ENCODE results near the gene FA2H. TPM values are rescaled to one million over a fixed set of nuclear protein-coding genes. Genes with fewer than 3 reads are reported as not detected.

The FA2H gene
- total and polyA plus RNA-seq, 2 donors (not counting 1 experiment from before 2014, with no cell fraction given), result not detected

DNA sequence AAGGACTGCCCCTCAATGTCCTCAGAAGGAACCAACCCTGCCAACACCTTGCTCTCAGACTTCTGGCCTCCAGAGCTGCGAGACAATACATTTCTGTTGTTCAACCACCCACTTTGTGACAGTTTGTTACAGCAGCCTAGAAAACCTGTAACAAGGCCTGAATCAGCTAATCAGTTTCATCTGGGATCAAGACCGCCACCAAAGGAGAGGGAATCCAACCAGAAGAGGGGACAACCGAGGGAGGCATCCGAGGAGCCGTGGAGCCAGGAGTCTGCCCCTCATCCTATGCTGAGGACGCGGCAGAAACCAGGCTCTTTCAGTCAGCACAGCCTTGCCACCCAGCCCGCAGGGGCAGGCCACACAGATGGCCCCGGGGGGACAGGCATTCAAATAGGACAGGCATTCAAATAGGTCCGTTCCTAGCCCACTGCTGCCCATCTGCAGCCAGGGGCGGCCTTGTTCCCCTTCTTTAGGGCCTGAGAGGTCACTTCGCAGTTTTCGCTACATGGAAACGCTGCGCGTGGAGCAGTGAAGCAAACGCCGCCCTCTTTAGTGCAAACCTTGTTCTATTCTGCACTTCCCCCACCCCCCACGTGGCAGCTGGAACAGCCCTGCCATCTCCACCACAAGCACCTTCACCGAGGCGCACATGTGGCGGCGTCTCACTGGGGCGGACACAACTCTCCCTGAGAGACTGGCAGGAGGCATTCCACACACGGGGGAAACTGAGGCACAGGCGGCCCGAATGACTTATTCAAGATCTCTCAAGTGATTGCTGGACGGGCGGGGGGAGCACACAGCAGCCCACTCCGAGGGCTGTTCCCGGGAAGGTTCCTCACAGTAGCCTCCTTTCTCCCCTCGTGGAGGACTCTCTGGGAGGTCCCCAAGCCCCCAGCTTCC lies 26.7 kb downstream of the FA2H start:
- H3K9ac ChIP-seq (ENCODE audit: insufficient read depth, low read length), result no peak overlapping the region
- H3K36me3 ChIP-seq (ENCODE audit: control insufficient read depth, insufficient read depth, low read length), result no peaks in the 10 kb centered on the region
- H3K4me1 ChIP-seq (ENCODE audit: control insufficient read depth, extremely low read depth, insufficient read depth, low read length), result peaks cover 9% of the 10 kb centered on the region
- no peak overlapping the region for H3K4me3 ChIP-seq (replicated peaks in 1 of 4; ENCODE audit: control extremely low read depth in 1 of 4, insufficient read depth in 1 of 4, low read depth in 3 of 4, low read length in 4 of 4)
- DNase-seq (ENCODE audit: low read depth in 2 of 2), result no peak
- H3K27me3 ChIP-seq (ENCODE audit: control insufficient read depth, insufficient read depth, low read length), result no peaks in the 10 kb centered on the region
- H3K27ac ChIP-seq (ENCODE audit: insufficient read depth, low read length), result no peak overlapping the region
- no peaks in the 10 kb centered on the region for H3K79me2 ChIP-seq (ENCODE audit: control insufficient read depth, insufficient read depth, low read length)
- no peaks in the 10 kb centered on the region for H4K20me1 ChIP-seq (ENCODE audit: control insufficient read depth, extremely low read depth, insufficient read depth, low read length)
- H3K4me2 ChIP-seq (ENCODE audit: extremely low read depth, insufficient read depth, low read length), result no peak overlapping the region
- no peaks in the 10 kb centered on the region for H3K9me3 ChIP-seq (ENCODE audit: control insufficient read depth, insufficient read depth, low read depth, low read length)
- TF ChIP-seq CTCF (conservative IDR thresholded peaks at IDR 0.05 in 1 of 2, IDR thresholded peaks at IDR 0.05 in 1 of 2; ENCODE audit: low read depth in 1 of 2, low read length in 2 of 2) (no peak), EZH2 (IDR thresholded peaks at IDR 0.05; ENCODE audit: low read length, missing control alignments) (no peak)
- H2AFZ ChIP-seq (ENCODE audit: low read length), result no peak overlapping the region

DNA sequence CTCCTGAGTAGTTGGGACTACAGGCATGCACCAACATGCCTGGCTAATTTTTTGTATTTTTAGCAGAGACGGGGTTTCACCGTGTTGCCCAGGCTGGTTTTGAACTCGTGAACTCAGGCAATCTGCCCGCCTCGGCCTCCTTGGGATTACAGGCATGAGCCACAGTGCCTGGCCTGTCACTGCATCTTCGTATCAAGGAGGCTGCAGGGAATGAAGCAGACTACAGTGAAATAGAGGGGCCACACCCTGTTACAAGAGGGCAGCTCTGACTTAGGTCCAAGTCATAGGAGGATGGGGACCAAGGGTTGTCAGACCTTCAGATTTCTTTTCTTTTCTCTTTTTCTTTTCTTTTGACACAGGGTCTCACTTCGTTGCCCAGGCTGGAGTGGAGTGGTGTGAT lies 28.7 kb downstream of the FA2H start:
- no peaks in the 10 kb centered on the region for H4K20me1 ChIP-seq (ENCODE audit: control insufficient read depth, extremely low read depth, insufficient read depth, low read length)
- H3K27me3 ChIP-seq (ENCODE audit: control insufficient read depth, insufficient read depth, low read length), result no peaks in the 10 kb centered on the region
- no peak overlapping the region for H3K9ac ChIP-seq (ENCODE audit: insufficient read depth, low read length)
- H3K9me3 ChIP-seq (ENCODE audit: control insufficient read depth, insufficient read depth, low read depth, low read length), result no peaks in the 10 kb centered on the region
- no peak overlapping the region for H2AFZ ChIP-seq (ENCODE audit: low read length)
- no peaks in the 10 kb centered on the region for H3K79me2 ChIP-seq (ENCODE audit: control insufficient read depth, insufficient read depth, low read length)
- H3K36me3 ChIP-seq (ENCODE audit: control insufficient read depth, insufficient read depth, low read length), result no peaks in the 10 kb centered on the region
- no peak for TF ChIP-seq EZH2 (IDR thresholded peaks at IDR 0.05; ENCODE audit: low read length, missing control alignments)
- no peak for TF ChIP-seq CTCF (conservative IDR thresholded peaks at IDR 0.05 in 1 of 2, IDR thresholded peaks at IDR 0.05 in 1 of 2; ENCODE audit: low read depth in 1 of 2, low read length in 2 of 2)
- no peak overlapping the region for H3K4me2 ChIP-seq (ENCODE audit: extremely low read depth, insufficient read depth, low read length)
- peaks cover 11% of the 10 kb centered on the region for H3K4me1 ChIP-seq (ENCODE audit: control insufficient read depth, extremely low read depth, insufficient read depth, low read length)
- H3K4me3 ChIP-seq (replicated peaks in 1 of 4; ENCODE audit: control extremely low read depth in 1 of 4, insufficient read depth in 1 of 4, low read depth in 3 of 4, low read length in 4 of 4), result no peak overlapping the region
- no peak overlapping the region for H3K27ac ChIP-seq (ENCODE audit: insufficient read depth, low read length)
- no peak for DNase-seq (ENCODE audit: low read depth in 2 of 2)

DNA sequence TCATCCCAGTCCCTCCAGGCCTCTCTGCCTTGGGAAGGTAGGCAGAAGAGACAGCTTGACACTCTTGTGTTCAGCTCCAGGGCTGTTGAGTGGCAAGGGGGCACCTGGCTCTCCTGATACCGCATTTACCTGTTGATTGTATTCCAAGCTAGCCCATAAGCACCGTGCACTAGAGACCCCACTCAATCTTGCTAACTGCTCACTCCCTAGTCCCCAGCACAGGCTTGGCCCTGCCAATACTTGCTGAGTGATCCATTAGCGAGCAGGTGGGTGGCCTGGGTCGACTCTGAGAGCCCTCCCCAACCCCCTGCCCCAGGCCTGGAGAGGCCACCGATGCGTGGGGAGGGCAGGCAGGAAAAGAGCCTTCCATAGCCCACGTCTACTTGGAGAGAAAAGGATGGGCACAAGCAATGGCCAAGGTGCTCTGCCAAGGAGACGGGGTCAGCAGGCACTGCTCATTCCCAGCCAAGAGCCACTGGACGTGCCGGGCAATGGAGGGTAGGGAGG lies 29.5 kb downstream of the FA2H start:
- Histone ChIP-seq H3K36me3 (ENCODE audit: control insufficient read depth, insufficient read depth, low read length) (no peaks in the 10 kb centered on the region), H3K9me3 (ENCODE audit: control insufficient read depth, insufficient read depth, low read depth, low read length) (no peaks in the 10 kb centered on the region), H2AFZ (ENCODE audit: low read length) (no peak overlapping the region), H3K4me3 (replicated peaks in 1 of 4; ENCODE audit: control extremely low read depth in 1 of 4, insufficient read depth in 1 of 4, low read depth in 3 of 4, low read length in 4 of 4) (no peak overlapping the region), H3K79me2 (ENCODE audit: control insufficient read depth, insufficient read depth, low read length) (no peaks in the 10 kb centered on the region), H3K27me3 (ENCODE audit: control insufficient read depth, insufficient read depth, low read length) (no peaks in the 10 kb centered on the region), H3K9ac (ENCODE audit: insufficient read depth, low read length) (no peak overlapping the region), H3K27ac (ENCODE audit: insufficient read depth, low read length) (no peak overlapping the region), H3K4me1 (ENCODE audit: control insufficient read depth, extremely low read depth, insufficient read depth, low read length) (peaks cover 11% of the 10 kb centered on the region), H3K4me2 (ENCODE audit: extremely low read depth, insufficient read depth, low read length) (no peak overlapping the region), H4K20me1 (ENCODE audit: control insufficient read depth, extremely low read depth, insufficient read depth, low read length) (no peaks in the 10 kb centered on the region)
- no peak for TF ChIP-seq CTCF (conservative IDR thresholded peaks at IDR 0.05 in 1 of 2, IDR thresholded peaks at IDR 0.05 in 1 of 2; ENCODE audit: low read depth in 1 of 2, low read length in 2 of 2)
- no peak for TF ChIP-seq EZH2 (IDR thresholded peaks at IDR 0.05; ENCODE audit: low read length, missing control alignments)
- no peak for DNase-seq (ENCODE audit: low read depth in 2 of 2)
